ENCODE data around the gene OPCML.

OPCML gene

DNA sequence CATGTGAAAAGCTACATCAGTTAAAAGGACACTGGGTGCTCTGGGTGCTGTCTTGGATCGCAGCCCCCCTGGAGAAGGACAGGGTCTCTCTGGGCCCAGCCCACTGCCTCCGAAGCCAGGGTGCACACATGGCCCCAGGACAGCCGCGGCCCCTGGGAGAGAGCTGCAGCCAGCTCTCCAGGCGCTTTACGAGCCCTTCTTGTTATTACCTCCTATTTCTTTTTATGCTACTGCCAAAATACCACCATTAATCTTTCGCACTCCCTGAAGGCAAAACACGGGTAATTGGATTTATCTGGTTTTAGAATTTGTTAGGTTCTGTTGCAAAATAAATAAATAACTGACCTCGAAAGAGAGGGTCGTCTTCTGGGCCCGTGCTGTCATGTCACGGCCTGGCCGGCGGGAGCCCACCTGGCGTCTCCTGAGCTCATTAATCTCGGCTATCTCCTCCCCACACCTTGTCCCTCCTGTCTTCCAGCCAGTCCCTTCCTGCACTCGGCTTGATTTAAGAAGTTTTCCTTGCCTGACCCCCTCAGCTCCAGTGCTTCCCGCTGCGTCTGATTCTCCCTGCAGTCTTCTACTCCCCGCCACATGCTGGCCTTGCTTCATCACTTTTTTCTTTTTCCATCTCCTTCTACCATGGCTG, 611.7 kb downstream of the OPCML start:
- Mint-ChIP-seq H3K4me3 (no peak overlapping the region), H3K27me3 (no peaks in the 10 kb centered on the region), H3K9me3 (no peaks in the 10 kb centered on the region), H3K27ac (no peak overlapping the region), H3K36me3 (no peaks in the 10 kb centered on the region), H3K4me1 (no peaks in the 10 kb centered on the region)

DNA sequence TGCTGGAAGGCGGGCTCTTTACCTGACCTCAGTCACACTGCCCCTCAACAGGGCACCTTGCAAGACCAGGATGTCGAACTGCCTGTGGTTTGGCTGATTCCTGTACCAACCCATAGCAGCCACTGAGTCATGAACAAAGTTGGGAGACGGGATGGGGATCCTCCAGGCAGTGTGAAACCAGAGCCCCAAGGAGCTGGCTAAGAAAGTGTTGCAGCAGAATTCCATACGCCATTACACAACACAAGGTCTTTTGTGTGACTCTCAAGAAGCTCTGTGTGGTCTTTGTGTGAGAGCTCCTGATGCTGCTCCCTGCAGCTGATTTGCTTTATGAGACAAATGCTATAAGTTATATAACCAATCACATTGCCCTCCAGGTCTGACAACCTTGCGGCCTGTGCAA, 617.7 kb downstream of the OPCML start:
- Mint-ChIP-seq H3K9me3 (no peaks in the 10 kb centered on the region), H3K27ac (no peak overlapping the region), H3K27me3 (no peaks in the 10 kb centered on the region), H3K36me3 (no peaks in the 10 kb centered on the region), H3K4me3 (no peak overlapping the region), H3K4me1 (no peaks in the 10 kb centered on the region)

DNA sequence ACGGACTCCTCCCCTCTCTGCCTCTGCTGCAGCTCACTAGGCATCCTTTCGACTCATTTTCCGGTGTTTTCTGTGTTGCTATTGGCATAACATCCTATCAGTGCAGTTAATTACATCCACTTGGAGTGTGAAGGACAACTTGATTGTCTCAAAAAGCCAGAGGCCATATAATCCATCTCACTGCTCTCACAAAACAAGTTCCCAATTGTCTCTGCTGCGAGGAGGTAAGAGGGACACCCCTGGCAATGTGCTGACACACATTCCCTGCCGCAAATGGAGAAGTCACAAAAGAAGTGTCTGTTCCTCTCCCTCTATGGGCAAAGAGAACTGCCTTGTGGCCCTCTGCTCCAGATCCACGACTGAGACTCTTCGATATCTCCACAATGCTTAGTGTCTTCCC, 618.4 kb downstream of the OPCML start:
- Mint-ChIP-seq H3K27ac (no peak overlapping the region), H3K9me3 (no peaks in the 10 kb centered on the region), H3K4me3 (no peak overlapping the region), H3K27me3 (no peaks in the 10 kb centered on the region), H3K36me3 (no peaks in the 10 kb centered on the region), H3K4me1 (no peaks in the 10 kb centered on the region)

DNA sequence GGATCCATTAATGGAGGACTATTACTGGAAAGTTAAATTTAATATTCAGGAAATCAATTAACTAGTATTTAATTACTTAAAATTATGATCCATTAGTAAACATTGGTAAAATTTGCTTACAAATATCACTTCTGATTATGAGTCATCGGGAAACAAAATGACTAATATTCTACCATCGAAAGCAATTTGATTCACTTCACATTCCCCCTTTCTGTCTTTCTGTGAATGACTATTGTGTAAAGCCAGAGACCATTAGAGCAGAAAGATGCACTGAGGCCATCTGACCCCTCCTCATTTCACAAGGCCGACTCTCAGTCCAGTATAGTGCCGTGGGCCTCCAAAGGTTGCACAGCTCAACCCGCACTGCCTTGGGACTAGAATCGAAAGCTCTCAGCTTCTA, 619.0 kb downstream of the OPCML start:
- Mint-ChIP-seq H3K27ac (no peak overlapping the region), H3K4me1 (no peaks in the 10 kb centered on the region), H3K4me3 (no peak overlapping the region), H3K9me3 (no peaks in the 10 kb centered on the region), H3K27me3 (no peaks in the 10 kb centered on the region), H3K36me3 (no peaks in the 10 kb centered on the region)

DNA sequence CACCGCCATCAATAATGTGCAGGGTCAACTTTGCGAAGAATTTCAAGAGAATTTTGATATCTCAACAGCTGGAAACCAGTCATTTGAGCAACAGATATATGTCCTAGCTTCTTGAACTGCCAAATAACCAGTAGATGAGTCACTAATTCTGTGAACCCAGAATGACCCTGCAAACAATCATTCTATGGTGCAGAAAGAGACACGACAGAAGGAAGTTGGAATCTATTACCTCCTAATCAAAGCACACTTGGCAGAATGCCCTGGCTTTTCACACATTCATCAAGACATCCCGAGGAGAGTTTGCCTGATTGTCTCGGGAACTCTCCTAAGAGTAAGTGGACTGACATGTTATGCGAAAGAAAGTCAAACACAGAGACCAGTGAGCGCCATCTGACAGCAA, 621.1 kb downstream of the OPCML start:
- Mint-ChIP-seq H3K27me3 (no peaks in the 10 kb centered on the region), H3K36me3 (no peaks in the 10 kb centered on the region), H3K4me3 (no peak overlapping the region), H3K4me1 (no peaks in the 10 kb centered on the region), H3K9me3 (no peaks in the 10 kb centered on the region), H3K27ac (no peak overlapping the region)

DNA sequence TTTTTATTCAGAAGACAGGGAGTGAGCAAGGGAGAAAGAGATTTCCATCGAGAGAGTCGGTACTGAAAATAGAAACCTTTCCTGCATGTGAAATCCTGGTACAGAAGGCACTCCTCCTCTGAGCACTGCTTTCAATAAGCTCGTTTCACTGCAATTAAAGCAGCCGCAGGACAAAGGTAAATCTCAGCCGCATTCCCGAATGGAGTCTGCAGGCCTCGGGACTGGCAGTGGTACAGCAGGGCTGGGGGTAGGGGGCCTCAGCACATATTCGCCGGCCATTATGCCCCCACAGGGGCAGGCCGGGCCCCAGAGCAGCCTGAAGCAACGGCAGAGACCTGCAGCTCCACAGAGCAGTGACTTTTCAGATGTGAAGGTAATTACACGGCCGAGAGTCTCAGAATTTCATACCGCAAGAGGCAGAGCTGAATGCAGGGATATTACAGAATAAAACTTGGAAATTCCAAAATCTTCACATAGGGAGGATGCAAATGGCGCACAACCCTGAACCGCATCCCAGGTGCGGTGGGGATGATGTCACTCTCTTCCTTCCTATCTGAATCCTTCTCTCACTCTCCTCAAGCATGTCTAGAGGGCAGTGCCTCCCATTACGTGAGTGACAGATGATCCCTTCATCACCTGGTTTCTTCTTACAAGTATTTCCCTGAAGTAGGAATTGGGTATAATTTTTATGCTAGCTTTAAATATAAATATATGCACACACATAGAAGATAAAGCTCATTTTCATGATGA, 622.1 kb downstream of the OPCML start:
- Mint-ChIP-seq H3K4me3 (no peak overlapping the region), H3K4me1 (no peaks in the 10 kb centered on the region), H3K36me3 (no peaks in the 10 kb centered on the region), H3K27ac (no peak overlapping the region), H3K9me3 (no peaks in the 10 kb centered on the region), H3K27me3 (no peaks in the 10 kb centered on the region)

DNA sequence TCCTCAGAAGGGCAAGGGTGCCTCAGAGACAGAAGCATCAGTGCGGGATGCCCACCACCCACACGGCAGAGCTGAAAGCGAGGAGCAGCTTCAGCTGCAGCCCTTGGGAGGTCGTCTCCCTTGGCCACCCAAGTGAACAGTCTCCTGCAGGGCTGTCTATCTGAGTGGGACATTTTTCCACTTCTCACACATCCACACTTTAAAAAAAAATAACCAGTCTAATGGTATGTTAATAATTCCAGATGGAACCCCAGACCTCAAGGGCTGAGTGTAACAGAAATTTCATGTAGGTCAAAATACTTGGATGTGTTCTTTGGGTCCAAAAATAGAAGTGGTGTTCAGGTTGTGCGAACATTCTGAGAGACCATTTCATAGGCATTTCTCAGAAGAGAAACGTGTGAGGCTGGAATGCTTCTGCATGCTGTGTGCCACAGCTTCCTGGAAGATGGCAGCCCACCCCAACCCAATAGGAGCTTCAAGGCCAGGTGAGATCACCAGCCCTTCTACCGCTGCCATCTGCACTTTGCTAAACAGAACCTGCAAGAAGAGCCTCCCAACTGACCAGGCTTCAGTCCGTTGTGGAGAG, 623.2 kb downstream of the OPCML start:
- H3K27ac Mint-ChIP-seq = no peak overlapping the region
- H3K36me3 Mint-ChIP-seq = no peaks in the 10 kb centered on the region
- H3K27me3 Mint-ChIP-seq = no peaks in the 10 kb centered on the region
- H3K4me1 Mint-ChIP-seq = no peaks in the 10 kb centered on the region
- H3K4me3 Mint-ChIP-seq = no peak overlapping the region
- H3K9me3 Mint-ChIP-seq = no peaks in the 10 kb centered on the region

DNA sequence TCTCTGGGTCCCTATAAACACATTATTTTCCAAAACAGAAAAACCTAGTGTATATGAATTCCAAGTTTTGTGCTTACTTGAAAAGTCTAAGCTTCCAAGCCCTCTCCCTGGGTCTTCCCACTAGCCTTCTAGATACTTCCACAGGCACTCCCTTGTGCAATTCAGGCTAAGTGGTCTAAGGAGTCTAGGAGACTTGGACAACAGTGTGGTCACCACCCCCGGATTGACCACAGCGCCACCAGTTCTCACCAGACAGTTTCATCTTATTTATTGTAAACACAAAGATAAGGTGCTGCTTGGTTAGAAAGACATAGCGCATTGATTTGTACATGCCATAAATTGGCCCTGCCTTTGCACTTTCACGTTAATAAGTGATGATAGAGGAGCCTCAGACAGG, 623.9 kb downstream of the OPCML start:
- Mint-ChIP-seq H3K36me3 (no peaks in the 10 kb centered on the region), H3K27ac (no peak overlapping the region), H3K9me3 (no peaks in the 10 kb centered on the region), H3K4me3 (no peak overlapping the region), H3K27me3 (no peaks in the 10 kb centered on the region), H3K4me1 (no peaks in the 10 kb centered on the region)

DNA sequence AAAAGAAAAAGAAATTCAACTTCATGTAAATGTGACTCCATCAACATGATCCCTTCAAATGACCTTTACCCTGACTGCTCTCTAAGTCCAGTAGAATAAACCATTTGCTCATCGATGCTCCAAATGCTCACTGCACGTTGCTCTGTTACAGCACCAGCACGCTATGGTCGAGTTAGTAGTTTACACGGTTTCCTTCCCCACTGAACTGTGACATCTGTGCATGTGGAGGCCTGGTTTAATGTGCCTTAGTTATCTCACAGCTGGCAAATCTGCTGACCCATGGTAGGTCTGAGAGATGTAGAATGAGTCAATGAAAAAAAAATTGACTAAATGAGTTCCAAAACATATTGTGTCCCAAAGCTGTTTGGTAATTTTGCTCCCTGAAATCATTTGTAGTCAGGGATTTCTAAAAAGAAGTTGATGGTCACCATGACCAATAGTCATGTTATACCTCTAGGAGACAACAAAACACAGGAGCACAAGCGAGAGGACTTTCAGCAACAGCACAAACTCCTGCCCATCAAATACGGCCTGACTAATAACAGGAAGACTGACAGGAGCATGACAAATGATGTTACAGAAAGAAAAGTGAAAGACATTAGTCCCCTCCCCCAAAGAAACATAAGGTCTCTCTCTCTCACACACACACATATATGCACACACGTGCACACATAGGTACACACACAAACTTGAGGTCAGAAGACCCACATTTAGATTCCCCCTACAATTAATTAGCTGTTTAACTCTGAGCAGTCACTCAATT, 624.5 kb downstream of the OPCML start:
- H3K36me3 Mint-ChIP-seq = no peaks in the 10 kb centered on the region
- no peak overlapping the region for H3K4me3 Mint-ChIP-seq
- no peaks in the 10 kb centered on the region for H3K9me3 Mint-ChIP-seq
- no peaks in the 10 kb centered on the region for H3K4me1 Mint-ChIP-seq
- no peak overlapping the region for H3K27ac Mint-ChIP-seq
- no peaks in the 10 kb centered on the region for H3K27me3 Mint-ChIP-seq

DNA sequence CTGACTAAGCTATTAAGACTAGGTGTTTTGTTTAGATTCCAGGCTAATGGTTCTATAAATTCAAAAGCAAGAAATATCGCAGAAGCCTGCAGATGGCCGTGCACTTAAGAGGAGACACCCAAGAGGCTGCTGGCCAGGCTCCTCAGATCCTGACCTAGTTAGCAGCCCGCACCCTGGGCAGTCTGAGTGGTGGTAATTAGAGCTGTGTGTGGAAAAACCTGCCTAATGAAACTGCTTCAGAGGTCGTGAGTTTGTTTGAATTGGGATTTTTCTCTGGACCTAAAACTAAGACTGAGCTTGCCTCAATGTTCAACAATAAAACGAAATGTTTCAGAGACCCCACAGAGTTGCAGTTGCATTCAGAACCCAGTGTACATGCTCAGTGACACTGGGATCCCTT, 627.7 kb downstream of the OPCML start:
- Mint-ChIP-seq H3K4me1 (no peaks in the 10 kb centered on the region), H3K27me3 (no peaks in the 10 kb centered on the region), H3K4me3 (no peak overlapping the region), H3K9me3 (no peaks in the 10 kb centered on the region), H3K27ac (no peak overlapping the region), H3K36me3 (no peaks in the 10 kb centered on the region)

DNA sequence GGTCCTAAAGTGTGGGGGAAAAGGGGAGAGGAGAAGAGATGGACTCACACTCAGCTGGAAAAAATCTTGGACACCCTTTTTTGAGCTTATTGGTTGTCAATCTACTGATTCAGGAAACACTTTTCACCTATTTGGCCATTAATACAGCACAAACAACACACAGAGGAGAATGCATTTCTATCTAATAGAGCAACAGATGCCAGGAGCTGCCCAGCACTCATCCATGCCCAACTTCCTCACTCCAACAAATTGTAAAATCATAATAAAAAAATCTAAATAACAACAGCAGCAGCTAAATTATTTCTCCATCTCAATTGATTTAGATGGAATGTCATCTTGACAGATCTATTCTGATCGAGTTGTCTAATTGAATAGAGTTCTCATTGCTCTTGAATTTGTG, 628.2 kb downstream of the OPCML start:
- Mint-ChIP-seq H3K36me3 (no peaks in the 10 kb centered on the region), H3K4me3 (no peak overlapping the region)

DNA sequence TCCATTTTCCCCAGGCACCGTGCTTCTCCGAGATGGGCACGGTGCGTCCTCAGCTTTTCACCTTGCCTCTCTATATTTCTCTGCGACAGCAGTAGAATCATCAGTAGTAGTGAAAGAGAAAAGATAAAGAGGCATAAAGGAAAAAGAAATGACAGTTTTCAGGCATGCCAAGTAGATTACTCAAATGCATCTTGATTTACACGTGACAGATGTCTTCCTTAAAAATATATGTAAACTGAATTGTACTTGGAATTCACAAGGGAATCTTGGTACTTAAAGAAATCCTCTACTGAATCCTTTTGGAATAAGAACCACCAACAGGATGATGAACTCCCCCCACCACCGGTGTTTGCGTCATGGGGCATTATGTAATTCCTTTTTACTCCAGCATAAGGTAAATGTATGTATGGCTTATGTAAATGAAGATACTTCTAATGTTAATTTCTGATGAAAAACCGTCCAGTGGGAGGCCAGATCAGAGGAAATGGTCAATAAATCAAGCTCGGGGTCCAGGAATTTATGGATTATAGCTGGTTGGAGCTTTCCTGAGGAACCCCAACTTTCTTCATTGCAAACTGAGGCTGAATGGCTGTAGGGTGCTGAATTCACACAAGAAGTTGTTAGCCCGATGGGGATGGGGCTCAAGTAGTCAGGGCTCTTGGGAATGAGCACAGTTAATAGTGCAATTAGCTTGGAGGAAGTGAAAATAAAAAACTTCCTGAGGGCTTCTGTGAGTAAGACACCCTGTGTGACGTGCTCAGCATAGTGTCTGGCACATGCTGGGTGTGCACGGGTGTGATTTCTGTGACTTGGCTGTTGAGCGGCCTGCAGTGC, 630.4 kb downstream of the OPCML start:
- H3K36me3 Mint-ChIP-seq = no peaks in the 10 kb centered on the region
- no peaks in the 10 kb centered on the region for H3K27me3 Mint-ChIP-seq
- no peaks in the 10 kb centered on the region for H3K9me3 Mint-ChIP-seq
- H3K27ac Mint-ChIP-seq = no peak overlapping the region
- no peaks in the 10 kb centered on the region for H3K4me1 Mint-ChIP-seq
- H3K4me3 Mint-ChIP-seq = no peak overlapping the region

More for the DNA sequence above, 628.2 kb downstream of the OPCML start:
- Mint-ChIP-seq H3K4me1 (no peaks in the 10 kb centered on the region), H3K9me3 (no peaks in the 10 kb centered on the region), H3K27me3 (no peaks in the 10 kb centered on the region), H3K27ac (no peak overlapping the region)

DNA sequence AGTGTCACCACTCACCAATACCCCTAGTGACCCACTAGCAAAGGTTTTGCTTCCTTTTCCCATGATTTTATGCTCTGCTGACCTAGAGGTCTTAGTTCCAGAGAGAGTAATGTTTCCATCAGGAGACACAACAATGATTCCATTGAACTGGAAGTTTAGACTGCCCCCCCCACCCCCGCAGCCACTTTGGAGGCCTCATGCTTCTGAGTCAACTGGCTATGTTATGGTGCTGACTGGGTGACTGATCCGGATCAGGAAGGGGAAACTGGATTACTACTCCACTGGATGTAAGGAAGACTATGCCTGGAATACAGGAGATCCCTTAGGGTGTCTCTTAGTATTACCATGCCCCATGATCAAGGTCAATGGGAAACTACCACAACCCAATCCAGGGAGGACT, 633.6 kb downstream of the OPCML start:
- Mint-ChIP-seq H3K9me3 (no peaks in the 10 kb centered on the region), H3K27ac (no peak overlapping the region), H3K36me3 (no peaks in the 10 kb centered on the region), H3K4me1 (no peaks in the 10 kb centered on the region), H3K27me3 (no peaks in the 10 kb centered on the region), H3K4me3 (no peak overlapping the region)

DNA sequence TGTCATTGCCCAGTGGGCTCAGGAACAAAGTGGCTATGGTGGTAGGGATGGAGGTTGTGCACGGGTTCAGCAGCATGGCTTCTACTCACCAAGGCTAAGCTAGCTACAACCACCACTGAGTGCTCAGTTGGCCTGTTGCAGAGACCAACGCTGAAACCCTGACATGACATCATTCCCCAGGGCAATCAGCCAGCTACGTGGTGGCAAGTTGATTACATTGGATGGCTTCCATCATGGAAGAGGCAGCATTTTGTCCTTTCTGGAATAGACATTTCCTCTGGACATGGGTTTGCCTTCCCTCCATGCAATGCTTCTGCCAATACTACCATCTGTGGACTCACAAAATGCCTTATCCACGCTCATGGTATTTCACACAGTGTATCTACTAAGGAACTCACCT, 634.3 kb downstream of the OPCML start:
- no peaks in the 10 kb centered on the region for H3K36me3 Mint-ChIP-seq
- no peak overlapping the region for H3K27ac Mint-ChIP-seq
- H3K9me3 Mint-ChIP-seq = no peaks in the 10 kb centered on the region
- H3K27me3 Mint-ChIP-seq = no peaks in the 10 kb centered on the region
- H3K4me3 Mint-ChIP-seq = no peak overlapping the region
- H3K4me1 Mint-ChIP-seq = no peaks in the 10 kb centered on the region

DNA sequence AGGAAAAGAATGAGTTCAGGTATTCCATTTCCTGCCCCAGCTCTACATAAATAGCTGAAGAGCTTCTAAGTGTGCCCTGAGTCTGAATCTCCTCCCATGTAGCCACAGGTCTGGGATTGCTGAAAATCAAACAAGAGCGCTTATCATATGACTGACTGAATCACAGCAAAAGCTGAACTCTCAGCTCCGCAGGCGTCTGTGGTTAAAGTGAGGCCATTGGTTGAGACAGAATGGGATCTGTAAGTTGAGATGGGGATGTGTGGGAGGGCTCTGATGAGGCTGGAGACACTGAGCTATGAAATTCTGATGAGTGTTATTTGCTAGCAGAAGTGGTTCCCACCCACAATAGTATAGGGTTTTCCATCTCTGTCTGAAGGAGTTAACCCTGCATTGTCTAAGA, 637.0 kb downstream of the OPCML start:
- no peaks in the 10 kb centered on the region for H3K27me3 Mint-ChIP-seq
- H3K9me3 Mint-ChIP-seq = no peaks in the 10 kb centered on the region
- H3K4me3 Mint-ChIP-seq = no peak overlapping the region
- H3K4me1 Mint-ChIP-seq = no peaks in the 10 kb centered on the region
- H3K27ac Mint-ChIP-seq = no peak overlapping the region
- H3K36me3 Mint-ChIP-seq = no peaks in the 10 kb centered on the region
